OCI-LY1 (cell line): ENCODE data around the gene OVCH1.

Source experiments
- H2AFZ ChIP-seq: fragments of 200-600 bp; sonication (generic), shearing (Covaris generic); 2 replicates; pipeline ENCODE4 v1.6.0; 2014; ENCODE audit warnings: antibody characterized with exemption, mild to moderate bottlenecking, low read length
- H3F3A ChIP-seq: fragments of 200-600 bp; sonication (generic), shearing (Covaris generic); 2 replicates; pipeline ENCODE4 v1.6.0; 2014; ENCODE audit warnings: mild to moderate bottlenecking, antibody characterized with exemption, low read length, moderate library complexity; ENCODE audit not compliant: insufficient read depth
- H3K27ac ChIP-seq: fragments of 200-600 bp; sonication (generic); 2 replicates; pipeline ENCODE4 v1.5.1; 2014; ENCODE audit warnings: low read length, mixed run types, mild to moderate bottlenecking, low read depth; ENCODE audit not compliant: poor library complexity, severe bottlenecking
- H3K27me3 ChIP-seq: fragments of 200-600 bp; sonication (generic); 2 replicates; pipeline ENCODE4 v1.6.0; 2014; ENCODE audit warnings: antibody characterized with exemption, mild to moderate bottlenecking, low read length, moderate library complexity; ENCODE audit not compliant: insufficient read depth
- H3K36me3 ChIP-seq: fragments of 200-600 bp; sonication (generic); 2 replicates; pipeline ENCODE4 v1.6.1; 2014; ENCODE audit warnings: mild to moderate bottlenecking, antibody characterized with exemption, low read length, moderate library complexity, mixed read lengths; ENCODE audit not compliant: insufficient read depth
- H3K4me1 ChIP-seq: fragments of 200-600 bp; sonication (generic); 2 replicates; pipeline ENCODE4 v1.5.1; 2014; ENCODE audit warnings: mild to moderate bottlenecking, low read length, moderate library complexity; ENCODE audit not compliant: insufficient read depth, severe bottlenecking
- H3K4me2 ChIP-seq: fragments of 200-600 bp; sonication (generic), shearing (Covaris generic); 2 replicates; pipeline ENCODE4 v1.6.1; 2014; ENCODE audit warnings: low read length
- H3K4me3 ChIP-seq: fragments of 200-600 bp; sonication (generic); 2 replicates; pipeline ENCODE4 v1.5.1; 2014; ENCODE audit warnings: low read length, low read depth, mild to moderate bottlenecking, mixed read lengths; ENCODE audit not compliant: poor library complexity, severe bottlenecking
- H3K79me2 ChIP-seq: fragments of 200-600 bp; shearing (Covaris generic); 2 replicates; pipeline ENCODE4 v1.6.1; 2016; ENCODE audit warnings: mixed run types, low read length, mixed read lengths; ENCODE audit not compliant: insufficient read depth
- H3K9ac ChIP-seq: fragments of 200-600 bp; sonication (generic), shearing (Covaris generic); 2 replicates; pipeline ENCODE4 v1.6.1; 2014; ENCODE audit warnings: mild to moderate bottlenecking, low read length, mixed read lengths
- H3K9me2 ChIP-seq: fragments of 200-600 bp; sonication (generic), shearing (Covaris generic); 2 replicates; pipeline ENCODE4 v1.6.1; 2014; ENCODE audit warnings: low read depth, mild to moderate bottlenecking, low read length, mixed read lengths
- H3K9me3 ChIP-seq: fragments of 200-600 bp; shearing (Covaris generic); 2 replicates; pipeline ENCODE4 v1.6.1; 2014; ENCODE audit warnings: low read length, mixed read lengths
- H4K20me1 ChIP-seq: fragments of 200-600 bp; sonication (generic), shearing (Covaris generic); 2 replicates; pipeline ENCODE4 v1.6.0; 2016; ENCODE audit warnings: mild to moderate bottlenecking, low read length; ENCODE audit not compliant: insufficient read depth
- CTCF ChIP-seq: fragments of 200-600 bp; sonication (generic), shearing (Covaris generic); IDR thresholded peaks from 2 replicates; pipeline ENCODE4 v1.5.1; 2017; ENCODE audit warnings: mild to moderate bottlenecking, antibody characterized with exemption, low read length, moderate library complexity, mixed read lengths
- EZH2 ChIP-seq: fragments of 200-600 bp; sonication (generic), shearing (Covaris generic); IDR thresholded peaks from 2 replicates; pipeline ENCODE4 v1.8.0; 2017; ENCODE audit warnings: borderline replicate concordance, mixed run types, mild to moderate bottlenecking, antibody characterized with exemption, low read length, moderate library complexity, mixed read lengths

OVCH1 gene

GRCh38 chr12:29425722-29426121, 71.8 kb downstream of the OVCH1 start:
- no peaks in the 10 kb centered on the region for H3K9me3 ChIP-seq
- H3K27me3 ChIP-seq: no peaks in the 10 kb centered on the region
- no peak overlapping the region for H3K4me2 ChIP-seq
- no peaks in the 10 kb centered on the region for H3K9me2 ChIP-seq
- no peaks in the 10 kb centered on the region for H3K79me2 ChIP-seq
- no peaks in the 10 kb centered on the region for H3K36me3 ChIP-seq
- H3K4me1 ChIP-seq: peaks cover 5% of the 10 kb centered on the region
- TF ChIP-seq CTCF: no peak
- TF ChIP-seq EZH2: no peak
- H3K9ac ChIP-seq: no peak overlapping the region
- H4K20me1 ChIP-seq: no peaks in the 10 kb centered on the region
- no peak overlapping the region for H2AFZ ChIP-seq
- no peak overlapping the region for H3K27ac ChIP-seq
- no peaks in the 10 kb centered on the region for H3F3A ChIP-seq
- H3K4me3 ChIP-seq: no peak overlapping the region

GRCh38 chr12:29416748-29417147, 80.7 kb downstream of the OVCH1 start:
- Histone ChIP-seq H3K9ac (no peak overlapping the region), H3K79me2 (no peaks in the 10 kb centered on the region), H2AFZ (no peak overlapping the region), H3K4me1 (no peaks in the 10 kb centered on the region), H3K4me2 (no peak overlapping the region), H3K9me3 (no peaks in the 10 kb centered on the region), H3K9me2 (no peaks in the 10 kb centered on the region), H4K20me1 (no peaks in the 10 kb centered on the region), H3K27ac (no peak overlapping the region), H3K36me3 (no peaks in the 10 kb centered on the region), H3K4me3 (no peak overlapping the region), H3F3A (no peaks in the 10 kb centered on the region), H3K27me3 (no peaks in the 10 kb centered on the region)
- TF ChIP-seq CTCF (no peak), EZH2 (no peak)

DNA sequence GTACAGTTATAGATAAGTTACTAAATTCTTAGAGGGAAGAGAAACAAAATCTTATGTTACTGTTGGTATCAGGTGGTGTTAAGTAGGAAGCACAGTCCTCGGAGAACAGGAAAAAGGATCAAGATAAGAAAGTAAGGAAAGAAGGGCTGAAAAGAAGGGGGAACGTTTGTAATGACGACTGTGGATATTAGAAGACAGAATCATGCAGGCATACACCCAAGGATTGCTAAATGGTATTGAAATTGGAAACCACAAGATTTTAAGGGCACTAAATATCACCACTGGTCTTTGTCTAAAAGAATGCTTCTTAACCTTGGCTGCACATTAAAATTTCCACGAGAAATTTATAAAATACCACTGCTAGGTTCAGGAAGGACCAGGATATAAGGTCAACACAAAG, 82.4 kb downstream of the OVCH1 start:
- H3F3A ChIP-seq: no peaks in the 10 kb centered on the region
- no peak overlapping the region for H3K4me2 ChIP-seq
- H2AFZ ChIP-seq: no peak overlapping the region
- no peak overlapping the region for H3K27ac ChIP-seq
- no peak for TF ChIP-seq CTCF
- no peak for TF ChIP-seq EZH2
- H3K9ac ChIP-seq: no peak overlapping the region
- no peaks in the 10 kb centered on the region for H3K79me2 ChIP-seq
- H3K27me3 ChIP-seq: no peaks in the 10 kb centered on the region
- no peaks in the 10 kb centered on the region for H3K36me3 ChIP-seq
- no peaks in the 10 kb centered on the region for H3K4me1 ChIP-seq
- no peaks in the 10 kb centered on the region for H3K9me3 ChIP-seq
- H3K9me2 ChIP-seq: no peaks in the 10 kb centered on the region
- no peak overlapping the region for H3K4me3 ChIP-seq
- H4K20me1 ChIP-seq: no peaks in the 10 kb centered on the region
